OCI-LY3 (cell line): ENCODE results near the gene EDN2.

Source experiments
- H2AFZ ChIP-seq: fragments of 200-600, 300-600 bp; shearing (Covaris generic); 2 replicates; pipeline ENCODE4 v1.6.0; 2014; ENCODE audit warnings: antibody characterized with exemption, low read depth, low read length
- H3K27ac ChIP-seq: fragments of 200-600, 300-600 bp; sonication (generic); 2 replicates; pipeline ENCODE4 v1.5.1; 2014; ENCODE audit warnings: mild to moderate bottlenecking, low read length, moderate library complexity, mixed read lengths
- H3K27me3 ChIP-seq: fragments of 200-600, 300-600 bp; sonication (generic); 2 replicates; pipeline ENCODE4 v1.6.1; 2014; ENCODE audit warnings: low read depth, low read length, mixed read lengths
- H3K36me3 ChIP-seq: fragments of 200-600, 300-600 bp; sonication (generic); replicated peaks from 2 replicates; pipeline ENCODE3; 2014; ENCODE audit warnings: low read depth, low read length, mixed read lengths
- H3K4me1 ChIP-seq: fragments of 300-600, 200-600 bp; sonication (generic); 2 replicates; pipeline ENCODE4 v1.6.1; 2014; ENCODE audit warnings: low read length, mixed read lengths
- H3K4me2 ChIP-seq: fragments of 200-600, 300-600 bp; sonication (generic); 2 replicates; pipeline ENCODE4 v1.6.1; 2014; ENCODE audit warnings: low read length, mixed read lengths
- H3K4me3 ChIP-seq: fragments of 300-600, 200-600 bp; sonication (generic); 2 replicates; pipeline ENCODE4 v1.5.1; 2014; ENCODE audit warnings: antibody characterized with exemption, mild to moderate bottlenecking, low read length, moderate library complexity
- H3K79me2 ChIP-seq: fragments of 300-600, 200-600 bp; shearing (Covaris generic); 2 replicates; pipeline ENCODE4 v1.6.1; 2014; ENCODE audit warnings: mild to moderate bottlenecking, low read length, mixed read lengths
- H3K9ac ChIP-seq: fragments of 300-600, 200-600 bp; shearing (Covaris generic); 2 replicates; pipeline ENCODE4 v1.6.0; 2014; ENCODE audit warnings: mild to moderate bottlenecking, low read length, moderate library complexity
- H3K9me3 ChIP-seq: fragments of 200-600, 300-600 bp; shearing (Covaris generic); 2 replicates; pipeline ENCODE4 v1.6.1; 2014; ENCODE audit warnings: low read length, mixed read lengths; ENCODE audit not compliant: insufficient read depth
- H4K20me1 ChIP-seq: fragments of 200-600, 300-600 bp; sonication (generic); 2 replicates; pipeline ENCODE4 v1.6.1; 2016; ENCODE audit warnings: low read length, mixed read lengths; ENCODE audit not compliant: insufficient read depth
- CTCF ChIP-seq: fragments of 200-600, 300-600 bp; sonication (generic); IDR thresholded peaks from 2 replicates; pipeline ENCODE4 v1.5.1; 2014; ENCODE audit warnings: antibody characterized with exemption, low read length, low read depth
- EZH2phosphoT487 ChIP-seq: fragments of 200-600 bp; shearing (Covaris generic); IDR thresholded peaks from 2 replicates; pipeline ENCODE4 v1.6.1; 2018; ENCODE audit warnings: antibody characterized with exemption, mixed run types, low read depth

Gene EDN2

GRCh38 chr1:41446851-41447610 is 37.5 kb downstream of the EDN2 start:
- TF ChIP-seq EZH2phosphoT487 (no peak), CTCF (no peak)
- Histone ChIP-seq H3K27me3 (no peaks in the 10 kb centered on the region; the same call in 1 of the 2 replicates), H3K79me2 (no peaks in the 10 kb centered on the region), H3K27ac (no peak overlapping the region), H4K20me1 (no peaks in the 10 kb centered on the region), H3K36me3 (no peaks in the 10 kb centered on the region), H2AFZ (no peak overlapping the region), H3K4me3 (no peak overlapping the region), H3K4me1 (no peaks in the 10 kb centered on the region), H3K9ac (no peak overlapping the region), H3K9me3 (0 out of 2 replicates have a peak, but pooled peaks cover 4% of the 10 kb centered on the region), H3K4me2 (no peak overlapping the region)

- H3K27me3 ChIP-seq, result no peaks in the 10 kb centered on the region; the same call in 1 of the 2 replicates
These were observed 39.7 kb downstream of the EDN2 start for GRCh38 chr1:41444785-41445184.

GRCh38 chr1:41444246-41444645 is 40.2 kb downstream of the EDN2 start:
- Histone ChIP-seq H3K4me1 (no peaks in the 10 kb centered on the region), H3K4me3 (no peak overlapping the region), H3K4me2 (no peak overlapping the region), H3K27me3 (no peaks in the 10 kb centered on the region), H3K9me3 (0 out of 2 replicates have a peak, but pooled peaks cover 4% of the 10 kb centered on the region), H3K79me2 (no peaks in the 10 kb centered on the region), H3K27ac (no peak overlapping the region), H4K20me1 (no peaks in the 10 kb centered on the region), H3K9ac (no peak overlapping the region), H3K36me3 (no peaks in the 10 kb centered on the region), H2AFZ (no peak overlapping the region)
- TF ChIP-seq EZH2phosphoT487 (no peak), CTCF (peak; percentile 12; the same call in 1 of the 2 replicates)

More at GRCh38 chr1:41444785-41445184, 39.7 kb downstream of the EDN2 start:
- H4K20me1 ChIP-seq, result no peaks in the 10 kb centered on the region
- no peak overlapping the region for H3K27ac ChIP-seq
- no peaks in the 10 kb centered on the region for H3K4me1 ChIP-seq
- no peaks in the 10 kb centered on the region for H3K79me2 ChIP-seq
- H3K36me3 ChIP-seq, result no peaks in the 10 kb centered on the region
- no peak overlapping the region for H2AFZ ChIP-seq
- no peak overlapping the region for H3K4me2 ChIP-seq
- no peak overlapping the region for H3K9ac ChIP-seq
- TF ChIP-seq EZH2phosphoT487 (no peak), CTCF (no peak)
- 0 out of 2 replicates have a peak, but pooled peaks cover 4% of the 10 kb centered on the region for H3K9me3 ChIP-seq
- no peak overlapping the region for H3K4me3 ChIP-seq

- H3K4me3 ChIP-seq, result no peak overlapping the region
- no peaks in the 10 kb centered on the region for H3K4me1 ChIP-seq
- H3K9me3 ChIP-seq, result 0 out of 2 replicates have a peak, but pooled peaks cover 4% of the 10 kb centered on the region
- H3K27ac ChIP-seq, result no peak overlapping the region
- H3K36me3 ChIP-seq, result no peaks in the 10 kb centered on the region
- H3K4me2 ChIP-seq, result no peak overlapping the region
- H3K27me3 ChIP-seq, result peaks cover 4% of the 10 kb centered on the region; the same call in 1 of the 2 replicates
- H4K20me1 ChIP-seq, result no peaks in the 10 kb centered on the region
- TF ChIP-seq CTCF (no peak), EZH2phosphoT487 (no peak)
- H3K9ac ChIP-seq, result no peak overlapping the region
- H2AFZ ChIP-seq, result no peak overlapping the region
- H3K79me2 ChIP-seq, result no peaks in the 10 kb centered on the region
These were observed 41.7 kb downstream of the EDN2 start for GRCh38 chr1:41442697-41443251.
